ENCODE measurements around the gene PCNA. TPM values are rescaled to one million over a fixed set of nuclear protein-coding genes. Genes with fewer than 3 reads are reported as not detected.

PCNA gene
- total and polyA plus RNA-seq, 2 donors (not counting 1 experiment from before 2014, with no cell fraction given): 31.7 to 73.4 TPM

GRCh38 chr20:5150226-5151076 lies 30.7 kb upstream of the PCNA start:
- intact Hi-C loops (cut with micrococcal nuclease): no loop called here
- Mint-ChIP-seq H3K4me3 (no peak overlapping the region), H3K4me1 (peaks cover 47% of the 10 kb centered on the region), H3K9me3 (ENCODE audit: insufficient read depth) (no peaks in the 10 kb centered on the region), H3K27ac (no peak overlapping the region), H3K27me3 (no peaks in the 10 kb centered on the region)
- H2AFZ ChIP-seq (ENCODE audit: insufficient read depth, low read depth, low read length, poor library complexity, severe bottlenecking): no peak overlapping the region
- no peaks in the 10 kb centered on the region for H3K9me3 ChIP-seq (ENCODE audit: control extremely low read depth in 1 of 3, control insufficient read depth in 2 of 3, insufficient read depth in 1 of 3, low read length in 2 of 3)
- H3K79me2 ChIP-seq (ENCODE audit: control insufficient read depth, insufficient read depth, low read length): peaks cover 100% of the 10 kb centered on the region
- peaks cover 100% of the 10 kb centered on the region for H4K20me1 ChIP-seq (ENCODE audit: control insufficient read depth, insufficient read depth, low read length, poor library complexity, severe bottlenecking)
- ChIA-PET POLR2A (no interaction called here), CTCF (no interaction called here)
- no peak overlapping the region for H3K9ac ChIP-seq (ENCODE audit: low read length)
- DNase-seq (no peak), ATAC-seq (ENCODE audit: low read depth) (no peak)
- no peaks in the 10 kb centered on the region for H3K27me3 ChIP-seq (replicated peaks in 1 of 4; ENCODE audit: control extremely low read depth in 1 of 4, control insufficient read depth in 3 of 4, insufficient read depth in 4 of 4, low read length in 3 of 4)
- H3K4me1 ChIP-seq (ENCODE audit: control insufficient read depth in 2 of 2, insufficient read depth in 2 of 2, low read length in 2 of 2): peaks cover 13 to 23% of the 10 kb centered on the region in 2 donors
- 94% methylated on average over 13 of the region's 13 CpGs for WGBS (ENCODE audit: insufficient coverage)
- no peak overlapping the region for H3K27ac ChIP-seq (ENCODE audit: low read length in 2 of 2)
- H3K36me3 ChIP-seq (replicated peaks in 1 of 2; ENCODE audit: control extremely low read depth in 1 of 2, control insufficient read depth in 1 of 2, extremely low read depth in 1 of 2, insufficient read depth in 2 of 2, low read length in 1 of 2): peaks cover 0 to 10% of the 10 kb centered on the region in 2 experiments
- H3K4me3 ChIP-seq (ENCODE audit: control extremely low read depth in 1 of 5, extremely low read depth in 1 of 5, insufficient read depth in 1 of 5, low read depth in 2 of 5, low read length in 4 of 5): no peak overlapping the region
- H3K4me2 ChIP-seq (replicated peaks; ENCODE audit: low read depth, low read length, poor library complexity, severe bottlenecking): no peak overlapping the region
- TF ChIP-seq CTCF (IDR thresholded peaks at IDR 0.05): no peak
- no peak for TF ChIP-seq EZH2 (IDR thresholded peaks at IDR 0.05; ENCODE audit: borderline replicate concordance, insufficient read depth, low read depth, low read length, poor library complexity, severe bottlenecking)

DNA sequence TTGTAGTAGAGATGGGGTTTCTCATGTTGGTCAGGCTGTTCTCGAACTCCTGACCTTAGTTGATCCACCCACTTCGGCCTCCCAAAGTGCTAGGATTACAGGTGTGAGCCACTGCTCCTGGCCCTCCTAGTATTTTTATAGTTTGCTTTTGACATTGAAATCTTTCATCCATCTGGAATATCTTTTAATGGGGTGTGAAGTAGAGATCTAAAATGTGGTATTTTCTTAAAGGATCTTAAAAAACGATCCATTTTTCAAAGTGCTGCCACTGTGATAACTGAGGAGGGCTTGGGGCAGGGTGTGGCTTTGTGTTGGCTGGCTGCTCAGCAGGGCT lies 30.1 kb upstream of the PCNA start:
- no peak for TF ChIP-seq CTCF (IDR thresholded peaks at IDR 0.05)
- no peak for TF ChIP-seq EZH2 (IDR thresholded peaks at IDR 0.05; ENCODE audit: borderline replicate concordance, insufficient read depth, low read depth, low read length, poor library complexity, severe bottlenecking)
- WGBS (ENCODE audit: insufficient coverage): 100% methylated on average over 1 of the region's 3 CpGs
- no peaks in the 10 kb centered on the region for H3K9me3 Mint-ChIP-seq (ENCODE audit: insufficient read depth)
- Histone ChIP-seq H2AFZ (ENCODE audit: insufficient read depth, low read depth, low read length, poor library complexity, severe bottlenecking) (no peak overlapping the region), H4K20me1 (ENCODE audit: control insufficient read depth, insufficient read depth, low read length, poor library complexity, severe bottlenecking) (peaks cover 98% of the 10 kb centered on the region), H3K27ac (ENCODE audit: low read length in 2 of 2) (no peak overlapping the region), H3K79me2 (ENCODE audit: control insufficient read depth, insufficient read depth, low read length) (peaks cover 99% of the 10 kb centered on the region), H3K9me3 (ENCODE audit: control extremely low read depth in 1 of 3, control insufficient read depth in 2 of 3, insufficient read depth in 1 of 3, low read length in 2 of 3) (no peaks in the 10 kb centered on the region), H3K4me1 (ENCODE audit: control insufficient read depth in 2 of 2, insufficient read depth in 2 of 2, low read length in 2 of 2) (peaks cover 16 to 26% of the 10 kb centered on the region in 2 donors), H3K4me3 (ENCODE audit: control extremely low read depth in 1 of 5, extremely low read depth in 1 of 5, insufficient read depth in 1 of 5, low read depth in 2 of 5, low read length in 4 of 5) (no peak overlapping the region), H3K27me3 (replicated peaks in 1 of 4; ENCODE audit: control extremely low read depth in 1 of 4, control insufficient read depth in 3 of 4, insufficient read depth in 4 of 4, low read length in 3 of 4) (no peaks in the 10 kb centered on the region), H3K36me3 (replicated peaks in 1 of 2; ENCODE audit: control extremely low read depth in 1 of 2, control insufficient read depth in 1 of 2, extremely low read depth in 1 of 2, insufficient read depth in 2 of 2, low read length in 1 of 2) (peaks cover 0 to 10% of the 10 kb centered on the region in 2 experiments), H3K4me2 (replicated peaks; ENCODE audit: low read depth, low read length, poor library complexity, severe bottlenecking) (no peak overlapping the region), H3K9ac (ENCODE audit: low read length) (no peak overlapping the region)
- POLR2A ChIA-PET: no interaction called here
- CTCF ChIA-PET: no interaction called here
- H3K27ac Mint-ChIP-seq: no peak overlapping the region
- H3K27me3 Mint-ChIP-seq: no peaks in the 10 kb centered on the region
- intact Hi-C loops (cut with micrococcal nuclease): no loop called here
- ATAC-seq (ENCODE audit: low read depth) (no peak), DNase-seq (no peak)
- no peak overlapping the region for H3K4me3 Mint-ChIP-seq
- H3K4me1 Mint-ChIP-seq: peaks cover 49% of the 10 kb centered on the region

Measured in B cell (primary cell).